ENCODE data around the gene ZSCAN12.

GRCh38 chr6:28356666-28357020 is 42.9 kb downstream of the ZSCAN12 start:
- no peak for TF ChIP-seq CTCF (optimal IDR thresholded peaks at IDR 0.05 in 1 of 3, IDR thresholded peaks at IDR 0.05 in 1 of 3, conservative IDR thresholded peaks at IDR 0.05 in 1 of 3; ENCODE audit: extremely low read depth in 1 of 3, insufficient read depth in 2 of 3, low read length in 3 of 3)
- no peak for TF ChIP-seq EZH2 (IDR thresholded peaks at IDR 0.05; ENCODE audit: low read length)

Measured in keratinocyte (primary cell).